Mammary epithelial cell (primary cell): Measurements from ENCODE around the gene ID3.

Source experiments
- CTCF ChIP-seq, 2 donors: IDR thresholded peaks in 1 of 2; conservative IDR thresholded peaks in 1 of 2; 2 replicates each; pipeline ENCODE4 v1.5.1; 2011 to 2012; ENCODE audit warnings: inconsistent platforms in 2 of 2, low read length in 2 of 2, mild to moderate bottlenecking in 2 of 2, control low read depth in 1 of 2, low read depth in 1 of 2; ENCODE audit not compliant: insufficient read depth in 1 of 2; ENCODE audit errors: extremely low read depth in 1 of 2
- EZH2 ChIP-seq: IDR thresholded peaks from 2 replicates; pipeline ENCODE4 v1.6.1; 2012; ENCODE audit warnings: low read length, inconsistent platforms, borderline replicate concordance

GRCh38 chr1:23578997-23579363 lies 19.7 kb upstream of the ID3 start:
- TF ChIP-seq CTCF (conservative IDR thresholded peaks at IDR 0.05 in 1 of 2, IDR thresholded peaks at IDR 0.05 in 1 of 2; ENCODE audit: extremely low read depth in 1 of 2, insufficient read depth in 1 of 2, low read depth in 1 of 2, low read length in 2 of 2) (no peak), EZH2 (no peak)
